ENCODE data around the gene EPS15.

EPS15 gene

GRCh38 chr1:51311826-51312225 lies 207.2 kb downstream of the EPS15 start:
- intact Hi-C loops (cut with DNase I; ENCODE audit: low total_unique reads): no loop called here
- no peak for TF ChIP-seq CTCF (IDR thresholded peaks at IDR 0.05)
- H3K4me3 ChIP-seq: no peak overlapping the region

GRCh38 chr1:51310871-51311613 lies 208.0 kb downstream of the EPS15 start:
- H3K27ac ChIP-seq: no peak overlapping the region
- TF ChIP-seq CTCF (IDR thresholded peaks at IDR 0.05): no peak
- H3K27me3 ChIP-seq: no peaks in the 10 kb centered on the region
- intact Hi-C loops (cut with DNase I; ENCODE audit: low total_unique reads): no loop called here
- H3K4me1 ChIP-seq: peaks cover 0 to 10% (median 0%) of the 10 kb centered on the region in 4 donors
- H3K9me3 ChIP-seq: no peaks in the 10 kb centered on the region
- H3K36me3 ChIP-seq: no peaks in the 10 kb centered on the region
- no peak for DNase-seq
- H3K4me3 ChIP-seq: no peak overlapping the region

More at GRCh38 chr1:51311826-51312225, 207.2 kb downstream of the EPS15 start:
- Histone ChIP-seq H3K36me3 (no peaks in the 10 kb centered on the region), H3K4me1 (peaks cover 0 to 10% (median 0%) of the 10 kb centered on the region in 4 donors), H3K9me3 (no peaks in the 10 kb centered on the region), H3K27ac (no peak overlapping the region), H3K27me3 (no peaks in the 10 kb centered on the region)
- DNase-seq: no peak

GRCh38 chr1:51309291-51309690 lies 209.8 kb downstream of the EPS15 start:
- no peak overlapping the region for H3K4me3 ChIP-seq
- H3K4me1 ChIP-seq: peaks cover 0 to 6% (median 0%) of the 10 kb centered on the region in 4 donors
- intact Hi-C loops (cut with DNase I; ENCODE audit: low total_unique reads): no loop called here
- no peaks in the 10 kb centered on the region for H3K9me3 ChIP-seq
- TF ChIP-seq CTCF (IDR thresholded peaks at IDR 0.05): no peak
- H3K27ac ChIP-seq: no peak overlapping the region
- H3K36me3 ChIP-seq: no peaks in the 10 kb centered on the region
- H3K27me3 ChIP-seq: no peaks in the 10 kb centered on the region
- DNase-seq: no peak

GRCh38 chr1:51308636-51309035 lies 210.4 kb downstream of the EPS15 start:
- no peaks in the 10 kb centered on the region for H3K9me3 ChIP-seq
- H3K27ac ChIP-seq: no peak overlapping the region
- H3K4me3 ChIP-seq: no peak overlapping the region
- H3K4me1 ChIP-seq: peaks cover 0 to 3% (median 0%) of the 10 kb centered on the region in 4 donors
- no peaks in the 10 kb centered on the region for H3K27me3 ChIP-seq
- intact Hi-C loops (cut with DNase I; ENCODE audit: low total_unique reads): no loop called here
- H3K36me3 ChIP-seq: no peaks in the 10 kb centered on the region
- DNase-seq: no peak
- TF ChIP-seq CTCF (IDR thresholded peaks at IDR 0.05): no peak

- intact Hi-C loops (cut with DNase I; ENCODE audit: low total_unique reads): no loop called here
- no peak for TF ChIP-seq CTCF (IDR thresholded peaks at IDR 0.05)
- Histone ChIP-seq H3K36me3 (no peaks in the 10 kb centered on the region), H3K4me3 (no peak overlapping the region), H3K27me3 (no peaks in the 10 kb centered on the region), H3K4me1 (peaks cover 0 to 6% (median 0%) of the 10 kb centered on the region in 4 donors), H3K9me3 (no peaks in the 10 kb centered on the region), H3K27ac (no peak overlapping the region)
- DNase-seq: no peak
Observed at GRCh38 chr1:51306950-51307349, 212.1 kb downstream of the EPS15 start.
